Measurements from ENCODE around the gene ERN1. TPM values are rescaled to one million over a fixed set of nuclear protein-coding genes. Genes with fewer than 3 reads are reported as not detected.

ERN1 gene
- total RNA-seq, 4 donors from 2014 or later: 9.5 to 20.2 (median 12.8) TPM

DNA sequence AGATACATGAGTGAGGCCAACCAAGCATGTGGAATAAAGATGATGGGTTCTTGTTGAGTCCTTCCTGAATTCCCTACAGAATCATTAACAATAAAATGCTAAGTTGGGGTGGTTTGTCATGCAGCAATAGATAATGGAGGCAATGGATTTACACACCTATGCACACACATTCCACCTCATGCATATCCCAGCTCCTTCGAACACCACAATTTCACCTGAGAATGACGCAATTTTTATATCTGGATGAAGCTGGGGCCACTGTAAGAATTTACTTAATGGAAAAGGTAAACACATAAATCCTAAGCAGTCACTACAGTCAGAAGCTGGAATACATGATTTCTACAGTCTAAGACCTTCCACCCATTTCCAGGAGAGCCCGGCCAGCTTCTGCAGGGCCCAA lies 59.7 kb downstream of the ERN1 start:
- Histone ChIP-seq H3K9me3 (no peaks in the 10 kb centered on the region), H3K27ac (no peak overlapping the region), H3K27me3 (no peaks in the 10 kb centered on the region), H3K4me1 (peaks cover 15 to 18% of the 10 kb centered on the region in 2 donors), H3K4me3 (replicated peaks in 1 of 3) (no peak overlapping the region), H3K36me3 (peaks cover 16 to 18% of the 10 kb centered on the region in 2 donors)
- 96 to 100% methylated on average over 3 of the region's 3 CpGs for WGBS, 2 donors
- intact Hi-C loops (cut with DNase I): no loop called here
- no peak for TF ChIP-seq POLR2A (IDR thresholded peaks at IDR 0.05)
- TF ChIP-seq, protein P1, sequence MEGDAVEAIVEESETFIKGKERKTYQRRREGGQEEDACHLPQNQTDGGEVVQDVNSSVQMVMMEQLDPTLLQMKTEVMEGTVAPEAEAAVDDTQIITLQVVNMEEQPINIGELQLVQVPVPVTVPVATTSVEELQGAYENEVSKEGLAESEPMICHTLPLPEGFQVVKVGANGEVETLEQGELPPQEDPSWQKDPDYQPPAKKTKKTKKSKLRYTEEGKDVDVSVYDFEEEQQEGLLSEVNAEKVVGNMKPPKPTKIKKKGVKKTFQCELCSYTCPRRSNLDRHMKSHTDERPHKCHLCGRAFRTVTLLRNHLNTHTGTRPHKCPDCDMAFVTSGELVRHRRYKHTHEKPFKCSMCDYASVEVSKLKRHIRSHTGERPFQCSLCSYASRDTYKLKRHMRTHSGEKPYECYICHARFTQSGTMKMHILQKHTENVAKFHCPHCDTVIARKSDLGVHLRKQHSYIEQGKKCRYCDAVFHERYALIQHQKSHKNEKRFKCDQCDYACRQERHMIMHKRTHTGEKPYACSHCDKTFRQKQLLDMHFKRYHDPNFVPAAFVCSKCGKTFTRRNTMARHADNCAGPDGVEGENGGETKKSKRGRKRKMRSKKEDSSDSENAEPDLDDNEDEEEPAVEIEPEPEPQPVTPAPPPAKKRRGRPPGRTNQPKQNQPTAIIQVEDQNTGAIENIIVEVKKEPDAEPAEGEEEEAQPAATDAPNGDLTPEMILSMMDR (IDR thresholded peaks at IDR 0.05): no peak
- DNase-seq: no peak

DNA sequence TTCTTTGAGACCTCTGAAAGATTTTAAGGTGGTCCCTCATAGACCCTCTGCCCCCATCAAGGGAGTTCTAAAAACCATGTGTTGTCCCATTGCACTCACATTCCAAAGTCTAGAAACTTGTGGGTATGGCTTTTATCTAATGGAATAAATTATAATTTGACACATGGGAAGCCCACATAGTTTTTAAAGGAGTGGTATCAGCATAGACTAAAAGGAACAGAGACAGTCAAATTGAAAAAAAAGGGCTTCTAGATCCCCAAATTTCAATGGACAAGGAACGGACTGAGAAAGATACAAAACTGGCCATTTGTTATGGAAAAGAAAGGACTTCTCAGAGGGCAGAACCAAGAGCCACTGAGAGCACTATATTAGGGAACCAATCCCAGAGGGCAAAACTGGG lies 60.8 kb downstream of the ERN1 start:
- TF ChIP-seq, protein P1 (IDR thresholded peaks at IDR 0.05): no peak
- no peak for TF ChIP-seq POLR2A (IDR thresholded peaks at IDR 0.05)
- intact Hi-C loops (cut with DNase I): no loop called here
- no peak overlapping the region for H3K27ac ChIP-seq
- peaks cover 12 to 13% of the 10 kb centered on the region in 2 donors for H3K4me1 ChIP-seq
- WGBS, 2 donors: 95 to 98% methylated on average over 1 of the region's 1 CpG
- no peaks in the 10 kb centered on the region for H3K9me3 ChIP-seq
- H3K36me3 ChIP-seq: peaks cover 16 to 18% of the 10 kb centered on the region in 2 donors
- no peak overlapping the region for H3K4me3 ChIP-seq (replicated peaks in 1 of 3)
- DNase-seq: no peak
- no peaks in the 10 kb centered on the region for H3K27me3 ChIP-seq

DNA sequence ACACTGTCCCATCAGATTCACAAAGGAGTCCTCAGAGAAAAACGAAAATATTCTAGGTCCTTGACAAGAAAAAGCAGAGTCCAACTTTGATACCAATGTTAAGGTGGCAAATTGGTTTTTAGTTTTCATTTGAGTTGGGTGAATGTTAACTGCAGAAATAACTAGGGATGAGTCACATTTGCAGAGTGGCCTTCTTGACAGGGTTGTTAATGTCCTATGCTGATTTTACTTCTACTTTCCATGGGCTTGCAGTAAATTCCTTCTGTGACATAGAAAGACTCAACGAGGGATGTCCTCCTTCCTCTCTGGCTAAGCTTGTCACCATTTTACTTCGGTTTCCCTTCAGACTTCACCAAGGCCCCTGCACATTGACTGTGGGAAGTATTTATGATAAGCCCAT lies 62.3 kb downstream of the ERN1 start:
- WGBS, 2 donors: 89 to 92% methylated on average over 3 of the region's 3 CpGs
- TF ChIP-seq, protein P1 (IDR thresholded peaks at IDR 0.05): no peak
- TF ChIP-seq POLR2A (IDR thresholded peaks at IDR 0.05): no peak
- Histone ChIP-seq H3K4me3 (replicated peaks in 1 of 3) (no peak overlapping the region), H3K9me3 (no peaks in the 10 kb centered on the region), H3K36me3 (peaks cover 16 to 18% of the 10 kb centered on the region in 2 donors), H3K27ac (no peak overlapping the region), H3K4me1 (peaks cover 9 to 14% of the 10 kb centered on the region in 2 donors), H3K27me3 (no peaks in the 10 kb centered on the region)
- intact Hi-C loops (cut with DNase I): no loop called here
- no peak for DNase-seq

GRCh38 chr17:64066716-64067115 lies 63.2 kb downstream of the ERN1 start:
- H3K4me1 ChIP-seq: peaks cover 9 to 14% of the 10 kb centered on the region in 2 donors
- intact Hi-C loops (cut with DNase I): no loop called here
- H3K36me3 ChIP-seq: peaks cover 16 to 18% of the 10 kb centered on the region in 2 donors
- WGBS, 2 donors: 87 to 90% methylated on average over 7 of the region's 7 CpGs
- H3K27ac ChIP-seq: no peak overlapping the region
- no peaks in the 10 kb centered on the region for H3K9me3 ChIP-seq
- no peaks in the 10 kb centered on the region for H3K27me3 ChIP-seq
- H3K4me3 ChIP-seq (replicated peaks in 1 of 3): no peak overlapping the region
- no peak for DNase-seq
- TF ChIP-seq, protein P1 (IDR thresholded peaks at IDR 0.05): no peak
- TF ChIP-seq POLR2A (IDR thresholded peaks at IDR 0.05): peak in 1 of 2 donors; percentile 2

- TF ChIP-seq, protein P1 (IDR thresholded peaks at IDR 0.05): no peak
- TF ChIP-seq POLR2A (IDR thresholded peaks at IDR 0.05): no peak
Observed at GRCh38 chr17:64065161-64065560, 64.8 kb downstream of the ERN1 start.

More at GRCh38 chr17:64065161-64065560, 64.8 kb downstream of the ERN1 start:
- Histone ChIP-seq H3K36me3 (peaks cover 6 to 9% of the 10 kb centered on the region in 2 donors), H3K4me3 (replicated peaks in 1 of 3) (no peak overlapping the region), H3K27me3 (no peaks in the 10 kb centered on the region), H3K27ac (no peak overlapping the region), H3K4me1 (peaks cover 9 to 14% of the 10 kb centered on the region in 2 donors), H3K9me3 (no peaks in the 10 kb centered on the region)
- WGBS, 2 donors: 92 to 93% methylated on average over 7 to 8 of the region's 8 CpGs
- no peak for DNase-seq
- intact Hi-C loops (cut with DNase I): no loop called here
